ENCODE data around the gene PER1. TPM values are rescaled to one million over a fixed set of nuclear protein-coding genes. Genes with fewer than 3 reads are reported as not detected.

Gene PER1
- total RNA-seq, 1 experiment from 2014 or later: 87.6 TPM

DNA sequence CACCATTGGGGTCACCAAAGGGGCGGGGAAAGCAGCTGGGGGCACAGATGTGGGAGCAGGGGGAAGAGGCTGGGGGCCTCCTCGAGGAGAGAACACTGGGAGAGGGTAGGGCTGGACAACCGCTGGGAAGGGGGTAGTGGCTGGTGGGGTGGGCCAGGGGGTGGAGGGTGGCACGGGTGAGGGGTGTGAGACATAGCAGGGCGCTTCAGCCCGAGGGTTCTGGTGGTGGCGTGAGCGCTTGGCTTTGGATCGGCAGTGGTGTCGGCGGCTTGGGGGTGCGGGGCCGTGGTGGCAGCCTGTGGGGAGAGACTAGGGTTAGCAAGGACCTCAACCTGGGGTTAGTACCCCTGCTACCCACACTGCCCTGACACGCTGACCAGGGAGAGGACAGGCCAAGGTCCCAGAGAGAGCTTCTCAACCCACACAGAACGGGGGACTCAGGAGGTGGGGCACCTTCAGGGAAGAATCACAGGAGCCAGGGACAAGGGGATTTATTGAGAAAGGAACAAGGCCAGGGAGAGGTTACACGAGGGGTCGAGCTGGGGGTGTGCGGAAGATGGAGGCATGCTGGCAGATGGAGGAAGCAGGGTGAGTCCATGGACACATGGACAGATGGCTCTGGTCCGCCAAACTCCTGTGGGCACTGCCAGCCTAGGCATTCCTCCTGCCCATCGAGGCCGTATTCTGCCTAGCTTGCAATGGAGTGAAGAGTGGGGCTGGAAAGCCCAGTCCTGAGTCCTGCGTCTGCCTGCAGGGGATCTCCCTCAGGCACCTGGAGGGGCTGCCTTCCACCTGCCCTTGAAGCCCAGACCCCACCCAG is 8.4 kb downstream of the PER1 start:
- no peaks in the 10 kb centered on the region for H3K79me2 ChIP-seq (ENCODE audit: insufficient read depth, low read length)

More for the DNA sequence above, 8.4 kb downstream of the PER1 start:
- Histone ChIP-seq H3K4me2 (ENCODE audit: low read length) (no peak overlapping the region), H3K4me3 (replicated peaks in 1 of 2; ENCODE audit: low read depth in 1 of 2, low read length in 2 of 2) (no peak overlapping the region), H3K27me3 (ENCODE audit: insufficient read depth, low read length) (no peaks in the 10 kb centered on the region), H3K9me2 (ENCODE audit: insufficient read depth) (no peaks in the 10 kb centered on the region), H3K36me3 (ENCODE audit: control insufficient read depth in 1 of 2, insufficient read depth in 2 of 2, low read length in 2 of 2) (peaks cover 38 to 67% of the 10 kb centered on the region in 2 experiments), H2AFZ (ENCODE audit: low read depth, low read length, poor library complexity, severe bottlenecking) (no peak overlapping the region), H3K9ac (ENCODE audit: low read length) (no peak overlapping the region), H3K27ac (ENCODE audit: low read depth, low read length) (no peak overlapping the region), H3K9me3 (ENCODE audit: control insufficient read depth in 1 of 2, insufficient read depth in 1 of 2, low read depth in 1 of 2, low read length in 2 of 2) (no peaks in the 10 kb centered on the region), H3K4me1 (ENCODE audit: control insufficient read depth in 1 of 2, insufficient read depth in 2 of 2, low read length in 2 of 2) (peaks cover 7 to 24% of the 10 kb centered on the region in 2 experiments), H4K20me1 (ENCODE audit: insufficient read depth) (0 out of 2 replicates have a peak, but pooled peaks cover 6% of the 10 kb centered on the region)
- RAD21 ChIA-PET (ENCODE audit: low non-redundant PET in 1 of 2, low total read pairs in 2 of 2, uncharacterized antibody in 2 of 2, unreplicated experiment in 2 of 2): no interaction called here
- CTCF ChIA-PET: no interaction called here
- ATAC-seq (no peak), DNase-seq (ENCODE audit: low read depth, low spot score) (no peak)
- TF ChIP-seq RAD21 (IDR thresholded peaks at IDR 0.05; ENCODE audit: low read depth): no peak
- TF ChIP-seq EZH2 (IDR thresholded peaks at IDR 0.05): no peak
- TF ChIP-seq POLR2AphosphoS5 (IDR thresholded peaks at IDR 0.05; ENCODE audit: low read depth, low read length): no peak
- TF ChIP-seq, protein P1, sequence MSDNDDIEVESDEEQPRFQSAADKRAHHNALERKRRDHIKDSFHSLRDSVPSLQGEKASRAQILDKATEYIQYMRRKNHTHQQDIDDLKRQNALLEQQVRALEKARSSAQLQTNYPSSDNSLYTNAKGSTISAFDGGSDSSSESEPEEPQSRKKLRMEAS (IDR thresholded peaks at IDR 0.05): no peak
- no peak for TF ChIP-seq ZFX (IDR thresholded peaks at IDR 0.05)
- TF ChIP-seq, protein P2, sequence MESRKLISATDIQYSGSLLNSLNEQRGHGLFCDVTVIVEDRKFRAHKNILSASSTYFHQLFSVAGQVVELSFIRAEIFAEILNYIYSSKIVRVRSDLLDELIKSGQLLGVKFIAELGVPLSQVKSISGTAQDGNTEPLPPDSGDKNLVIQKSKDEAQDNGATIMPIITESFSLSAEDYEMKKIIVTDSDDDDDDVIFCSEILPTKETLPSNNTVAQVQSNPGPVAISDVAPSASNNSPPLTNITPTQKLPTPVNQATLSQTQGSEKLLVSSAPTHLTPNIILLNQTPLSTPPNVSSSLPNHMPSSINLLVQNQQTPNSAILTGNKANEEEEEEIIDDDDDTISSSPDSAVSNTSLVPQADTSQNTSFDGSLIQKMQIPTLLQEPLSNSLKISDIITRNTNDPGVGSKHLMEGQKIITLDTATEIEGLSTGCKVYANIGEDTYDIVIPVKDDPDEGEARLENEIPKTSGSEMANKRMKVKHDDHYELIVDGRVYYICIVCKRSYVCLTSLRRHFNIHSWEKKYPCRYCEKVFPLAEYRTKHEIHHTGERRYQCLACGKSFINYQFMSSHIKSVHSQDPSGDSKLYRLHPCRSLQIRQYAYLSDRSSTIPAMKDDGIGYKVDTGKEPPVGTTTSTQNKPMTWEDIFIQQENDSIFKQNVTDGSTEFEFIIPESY (IDR thresholded peaks at IDR 0.05; ENCODE audit: extremely low read depth, insufficient replicate concordance, low read length): no peak
- TF ChIP-seq ELF1 (IDR thresholded peaks at IDR 0.05; ENCODE audit: borderline replicate concordance, low read depth): no peak
- no peak for TF ChIP-seq TCF7L2 (IDR thresholded peaks at IDR 0.05; ENCODE audit: borderline replicate concordance, extremely low read depth, insufficient read depth, insufficient read length)
- no peak for TF ChIP-seq JUND (IDR thresholded peaks at IDR 0.05)
- TF ChIP-seq, protein P3, sequence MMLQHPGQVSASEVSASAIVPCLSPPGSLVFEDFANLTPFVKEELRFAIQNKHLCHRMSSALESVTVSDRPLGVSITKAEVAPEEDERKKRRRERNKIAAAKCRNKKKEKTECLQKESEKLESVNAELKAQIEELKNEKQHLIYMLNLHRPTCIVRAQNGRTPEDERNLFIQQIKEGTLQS (IDR thresholded peaks at IDR 0.05): no peak
- intact Hi-C loops (cut with micrococcal nuclease): no loop called here
- no TSS peak for BruUV-seq (replicated peaks)
- POLR2A ChIA-PET: interaction anchor here (0.6 to 0.8 kb wide), 3 partner anchors 8 to 30 kb away, joined by 3 to 4 read pairs (median 3); partner anchors contain the start of gene PER1
